Measurements from ENCODE around the gene LRRC7.

DNA sequence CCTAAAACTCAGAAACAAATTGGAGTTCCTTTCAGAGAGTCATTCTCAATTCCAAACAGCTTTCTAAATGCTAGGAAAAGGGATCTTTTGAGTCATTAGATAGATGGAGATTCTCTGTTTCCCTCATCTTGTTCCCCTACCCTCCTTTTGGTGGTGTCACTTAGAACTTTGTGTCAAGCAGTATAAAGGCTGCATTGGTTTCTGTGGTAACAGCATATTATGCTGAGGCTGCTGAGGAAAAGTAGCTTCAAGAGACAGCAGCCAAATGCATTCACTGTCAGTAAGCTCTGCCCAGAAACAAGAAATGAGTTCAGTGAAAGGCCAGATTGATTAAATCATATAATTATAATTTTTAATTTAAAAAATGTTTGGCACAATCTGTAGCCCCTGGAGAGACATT lies 493.5 kb downstream of the LRRC7 start:
- TF ChIP-seq, protein P1, sequence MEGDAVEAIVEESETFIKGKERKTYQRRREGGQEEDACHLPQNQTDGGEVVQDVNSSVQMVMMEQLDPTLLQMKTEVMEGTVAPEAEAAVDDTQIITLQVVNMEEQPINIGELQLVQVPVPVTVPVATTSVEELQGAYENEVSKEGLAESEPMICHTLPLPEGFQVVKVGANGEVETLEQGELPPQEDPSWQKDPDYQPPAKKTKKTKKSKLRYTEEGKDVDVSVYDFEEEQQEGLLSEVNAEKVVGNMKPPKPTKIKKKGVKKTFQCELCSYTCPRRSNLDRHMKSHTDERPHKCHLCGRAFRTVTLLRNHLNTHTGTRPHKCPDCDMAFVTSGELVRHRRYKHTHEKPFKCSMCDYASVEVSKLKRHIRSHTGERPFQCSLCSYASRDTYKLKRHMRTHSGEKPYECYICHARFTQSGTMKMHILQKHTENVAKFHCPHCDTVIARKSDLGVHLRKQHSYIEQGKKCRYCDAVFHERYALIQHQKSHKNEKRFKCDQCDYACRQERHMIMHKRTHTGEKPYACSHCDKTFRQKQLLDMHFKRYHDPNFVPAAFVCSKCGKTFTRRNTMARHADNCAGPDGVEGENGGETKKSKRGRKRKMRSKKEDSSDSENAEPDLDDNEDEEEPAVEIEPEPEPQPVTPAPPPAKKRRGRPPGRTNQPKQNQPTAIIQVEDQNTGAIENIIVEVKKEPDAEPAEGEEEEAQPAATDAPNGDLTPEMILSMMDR (IDR thresholded peaks at IDR 0.05; ENCODE audit: low read length): no peak
- no peak for TF ChIP-seq EZH2phosphoT487 (IDR thresholded peaks at IDR 0.05; ENCODE audit: low read length)
